H1 (cell line): ENCODE measurements around the gene MRPL42.

Experiments
- BACH1 ChIP-seq: IDR thresholded peaks from 2 replicates; pipeline ENCODE4 v1.6.1; 2012; ENCODE audit warnings: low read length, improper control_type of control experiment
- BCL11A ChIP-seq, 2 experiments: IDR thresholded peaks; one replicate each; pipeline ENCODE4 v1.6.1; 2011; ENCODE audit warnings: low read depth in 2 of 2, low read length in 2 of 2, mild to moderate bottlenecking in 2 of 2
- CEBPB ChIP-seq: IDR thresholded peaks from 2 replicates; pipeline ENCODE4 v1.6.1; 2012; ENCODE audit warnings: low read depth, low read length
- CHD1 ChIP-seq: IDR thresholded peaks from 2 replicates; pipeline ENCODE4 v1.6.1; 2012; ENCODE audit warnings: low read depth, low read length, improper control_type of control experiment
- CHD2 ChIP-seq: IDR thresholded peaks from 2 replicates; pipeline ENCODE4 v1.6.1; 2012; ENCODE audit warnings: low read length, improper control_type of control experiment
- CREB1 ChIP-seq: IDR thresholded peaks from 2 replicates; pipeline ENCODE4 v1.6.1; 2012; ENCODE audit warnings: inconsistent platforms
- EZH2 ChIP-seq: fragments of 200-600 bp; sonication (generic); IDR thresholded peaks from 2 replicates; pipeline ENCODE4 v1.7.1; 2012; ENCODE audit warnings: low read depth, mild to moderate bottlenecking, moderate library complexity, low read length, inconsistent platforms; ENCODE audit not compliant: severe bottlenecking
- JUN ChIP-seq: IDR thresholded peaks from 2 replicates; pipeline ENCODE4 v1.6.1; 2011; ENCODE audit warnings: low read depth, mild to moderate bottlenecking, improper control_type of control experiment, low read length
- POLR2A ChIP-seq, 2 experiments: IDR thresholded peaks; 1 replicate in 1 of 2; 2 replicates in 1 of 2; pipeline ENCODE4 v1.6.1; 2011; ENCODE audit warnings: low read depth in 2 of 2, low read length in 2 of 2, mild to moderate bottlenecking in 2 of 2; ENCODE audit errors: control extremely low read depth in 1 of 2
- SP1 ChIP-seq: IDR thresholded peaks from 2 replicates; pipeline ENCODE4 v1.6.1; 2011; ENCODE audit warnings: low read depth, low read length
- SRF ChIP-seq: IDR thresholded peaks from 2 replicates; pipeline ENCODE4 v1.6.1; 2011; ENCODE audit warnings: mild to moderate bottlenecking, low read depth, low read length, moderate library complexity
- TF ChIP-seq, protein P1 (sequence below), 3 experiments: IDR thresholded peaks; 1 replicate in 2 of 3; 2 replicates in 1 of 3; pipeline versions ENCODE4 v1.5.1 to v1.6.1; 2011; ENCODE audit warnings: low read length in 3 of 3, mild to moderate bottlenecking in 3 of 3, inconsistent platforms in 2 of 3, low read depth in 1 of 3, moderate library complexity in 1 of 3; ENCODE audit not compliant: insufficient read depth in 1 of 3; ENCODE audit errors: control extremely low read depth in 1 of 3
- TF ChIP-seq, protein P2 (sequence below): IDR thresholded peaks from 2 replicates; pipeline ENCODE4 v1.6.1; 2012; ENCODE audit warnings: inconsistent platforms

DNA sequence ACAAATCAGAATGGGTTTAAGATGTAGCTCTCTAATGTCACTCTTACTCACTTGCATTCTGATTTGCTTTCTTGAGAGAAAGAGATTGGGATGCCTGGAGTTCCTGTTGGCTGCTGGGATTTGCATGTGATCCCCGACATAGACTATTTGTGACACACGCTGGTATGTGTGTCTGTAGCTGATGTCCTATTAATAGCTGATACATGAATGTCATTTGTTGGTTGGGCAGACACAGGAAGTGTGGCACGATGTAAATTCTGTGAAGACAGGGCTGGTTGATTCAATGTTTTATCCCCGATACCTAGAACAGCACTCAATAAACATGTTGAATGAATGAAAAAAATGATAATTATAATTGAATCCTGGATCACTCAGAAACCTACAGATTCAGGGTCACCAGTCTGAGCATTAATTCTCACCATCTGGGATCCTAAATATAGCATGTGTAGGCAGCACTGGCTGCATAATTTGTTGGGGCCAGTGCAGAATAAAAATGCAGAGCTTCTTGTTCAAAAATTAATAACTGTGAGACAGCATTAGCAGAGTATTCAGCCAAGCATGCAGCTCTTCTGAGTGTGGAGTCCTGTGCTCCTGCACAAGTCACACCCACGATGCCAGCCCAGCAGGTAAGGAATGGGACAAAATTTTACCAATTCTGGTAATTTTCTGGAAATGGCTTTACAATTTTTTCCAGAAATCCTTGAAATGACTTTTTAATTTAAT is 69.6 kb downstream of the MRPL42 start:
- TF ChIP-seq POLR2A (IDR thresholded peaks at IDR 0.05; ENCODE audit: control extremely low read depth in 1 of 2, low read depth in 2 of 2, low read length in 2 of 2), result no peak
- TF ChIP-seq, protein P1, sequence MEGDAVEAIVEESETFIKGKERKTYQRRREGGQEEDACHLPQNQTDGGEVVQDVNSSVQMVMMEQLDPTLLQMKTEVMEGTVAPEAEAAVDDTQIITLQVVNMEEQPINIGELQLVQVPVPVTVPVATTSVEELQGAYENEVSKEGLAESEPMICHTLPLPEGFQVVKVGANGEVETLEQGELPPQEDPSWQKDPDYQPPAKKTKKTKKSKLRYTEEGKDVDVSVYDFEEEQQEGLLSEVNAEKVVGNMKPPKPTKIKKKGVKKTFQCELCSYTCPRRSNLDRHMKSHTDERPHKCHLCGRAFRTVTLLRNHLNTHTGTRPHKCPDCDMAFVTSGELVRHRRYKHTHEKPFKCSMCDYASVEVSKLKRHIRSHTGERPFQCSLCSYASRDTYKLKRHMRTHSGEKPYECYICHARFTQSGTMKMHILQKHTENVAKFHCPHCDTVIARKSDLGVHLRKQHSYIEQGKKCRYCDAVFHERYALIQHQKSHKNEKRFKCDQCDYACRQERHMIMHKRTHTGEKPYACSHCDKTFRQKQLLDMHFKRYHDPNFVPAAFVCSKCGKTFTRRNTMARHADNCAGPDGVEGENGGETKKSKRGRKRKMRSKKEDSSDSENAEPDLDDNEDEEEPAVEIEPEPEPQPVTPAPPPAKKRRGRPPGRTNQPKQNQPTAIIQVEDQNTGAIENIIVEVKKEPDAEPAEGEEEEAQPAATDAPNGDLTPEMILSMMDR (IDR thresholded peaks at IDR 0.05; ENCODE audit: control extremely low read depth in 1 of 3, insufficient read depth in 1 of 3, low read depth in 1 of 3, low read length in 3 of 3), result no peak
- TF ChIP-seq EZH2, result no peak
- no peak for TF ChIP-seq CEBPB
- no peak for TF ChIP-seq BACH1
- TF ChIP-seq, protein P2, sequence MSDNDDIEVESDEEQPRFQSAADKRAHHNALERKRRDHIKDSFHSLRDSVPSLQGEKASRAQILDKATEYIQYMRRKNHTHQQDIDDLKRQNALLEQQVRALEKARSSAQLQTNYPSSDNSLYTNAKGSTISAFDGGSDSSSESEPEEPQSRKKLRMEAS, result no peak
- TF ChIP-seq JUN, result no peak
- no peak for TF ChIP-seq CREB1
- no peak for TF ChIP-seq SP1
- no peak for TF ChIP-seq SRF
- TF ChIP-seq BCL11A (IDR thresholded peaks at IDR 0.05; ENCODE audit: low read depth in 2 of 2, low read length in 2 of 2), result no peak
- TF ChIP-seq CHD2, result no peak
- no peak for TF ChIP-seq CHD1
